MM.1S (cell line): Measurements from ENCODE around the gene PAM16.

ENCODE experiments used
- DNase-seq: peaks from one replicate; pipeline ENCODE4 v3.0.0-alpha.2; 2015
- H2AFZ ChIP-seq: fragments of 300-600 bp; sonication (generic); 2 replicates; pipeline ENCODE4 v1.6.0; 2016; ENCODE audit warnings: antibody characterized with exemption, low read length
- H3F3A ChIP-seq: fragments of 300-600 bp; sonication (generic); 2 replicates; pipeline ENCODE4 v1.6.1; 2016; ENCODE audit warnings: mild to moderate bottlenecking, antibody characterized with exemption, low read length, moderate library complexity, mixed read lengths; ENCODE audit not compliant: insufficient read depth
- H3K27ac ChIP-seq: fragments of 300-600 bp; sonication (generic); 2 replicates; pipeline ENCODE4 v1.5.1; 2016; ENCODE audit warnings: mild to moderate bottlenecking, low read length
- H3K27me3 ChIP-seq: fragments of 300-600 bp; sonication (generic); replicated peaks from 2 replicates; pipeline ENCODE4 v1.6.0; 2016; ENCODE audit warnings: low read length; ENCODE audit not compliant: insufficient read depth
- H3K36me3 ChIP-seq: fragments of 300-600 bp; sonication (generic); replicated peaks from 2 replicates; pipeline ENCODE4 v1.6.1; 2016; ENCODE audit warnings: mild to moderate bottlenecking, low read length, mixed read lengths; ENCODE audit not compliant: insufficient read depth
- H3K4me1 ChIP-seq: fragments of 300-600 bp; sonication (generic); 2 replicates; pipeline ENCODE4 v1.6.1; 2016; ENCODE audit warnings: low read length, mixed read lengths
- H3K4me2 ChIP-seq: fragments of 300-600 bp; sonication (generic); 2 replicates; pipeline ENCODE4 v1.6.0; 2016; ENCODE audit warnings: low read depth, low read length
- H3K4me3 ChIP-seq: fragments of 300-600 bp; sonication (generic); 2 replicates; pipeline ENCODE4 v1.5.1; 2016; ENCODE audit warnings: low read length, mixed read lengths
- H3K79me2 ChIP-seq: fragments of 300-600 bp; sonication (generic); 2 replicates; pipeline ENCODE4 v1.6.1; 2016; ENCODE audit warnings: mixed run types, low read length, mixed read lengths
- H3K9ac ChIP-seq: fragments of 300-600 bp; sonication (generic); 2 replicates; pipeline ENCODE4 v1.6.1; 2016; ENCODE audit warnings: low read length, mixed read lengths
- H3K9me2 ChIP-seq: fragments of 300-600 bp; sonication (generic); replicated peaks from 2 replicates; pipeline ENCODE4 v1.6.1; 2016; ENCODE audit warnings: mild to moderate bottlenecking, low read length, mixed read lengths; ENCODE audit not compliant: insufficient read depth
- H3K9me3 ChIP-seq: fragments of 300-600 bp; sonication (generic); replicated peaks from 2 replicates; pipeline ENCODE4 v1.6.1; 2016; ENCODE audit warnings: mild to moderate bottlenecking, low read length, mixed read lengths; ENCODE audit not compliant: insufficient read depth
- H4K20me1 ChIP-seq: fragments of 300-600 bp; sonication (generic); 2 replicates; pipeline ENCODE4 v1.6.1; 2016; ENCODE audit warnings: mild to moderate bottlenecking, low read length, moderate library complexity, mixed read lengths; ENCODE audit not compliant: insufficient read depth
- EZH2 ChIP-seq: fragments of 300-600 bp; sonication (generic); optimal IDR thresholded peaks from 2 replicates; pipeline ENCODE3; 2017; ENCODE audit warnings: low read depth, mild to moderate bottlenecking, antibody characterized with exemption, low read length, mixed read lengths
- EZH2phosphoT487 ChIP-seq: fragments of 300-600 bp; sonication (generic); IDR thresholded peaks from 2 replicates; pipeline ENCODE4 v1.6.1; 2018; ENCODE audit warnings: antibody characterized with exemption, low read length
- TF ChIP-seq, protein P1 (sequence below): fragments of 300-600 bp; sonication (generic); IDR thresholded peaks from 2 replicates; pipeline ENCODE4 v1.5.1; 2016; ENCODE audit warnings: antibody characterized with exemption, low read length, mixed read lengths

Gene PAM16

DNA sequence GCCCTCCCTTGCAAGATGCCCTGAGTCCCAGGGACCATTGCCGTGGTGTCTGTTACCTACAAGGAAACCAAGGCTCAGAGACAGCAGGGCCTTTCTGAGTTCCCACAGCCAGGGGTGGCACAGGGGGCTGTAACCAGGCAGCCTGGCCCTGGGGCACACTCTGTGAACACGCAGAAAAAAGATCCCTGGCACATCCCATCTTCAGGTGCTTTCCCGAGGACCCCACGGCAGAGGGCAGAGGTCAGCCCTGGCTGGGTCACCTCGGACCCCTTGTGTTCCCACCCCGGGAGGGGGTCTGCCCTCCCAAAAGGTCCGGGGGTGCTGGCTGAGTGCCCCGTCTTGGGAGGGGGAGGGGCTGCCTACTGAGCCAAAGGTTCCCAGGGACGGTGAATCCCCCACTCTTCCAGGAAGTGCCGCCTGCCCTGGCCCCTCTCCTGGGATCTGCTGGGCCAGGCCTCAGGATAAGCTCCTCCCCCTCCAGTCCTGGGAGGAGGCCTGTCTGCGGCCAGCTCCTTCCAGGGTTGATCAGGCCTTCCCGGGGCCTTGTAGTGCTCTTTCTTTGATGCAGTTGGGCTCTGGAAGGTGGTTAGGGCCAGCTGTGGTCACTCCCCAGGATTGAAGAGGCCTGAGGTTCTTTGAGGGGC is 27.2 kb downstream of the PAM16 start:
- no peak for DNase-seq
- no peak overlapping the region for H3K27ac ChIP-seq
- H3K9me2 ChIP-seq: no peaks in the 10 kb centered on the region
- H3K4me3 ChIP-seq: no peak overlapping the region
- H3K4me2 ChIP-seq: no peak overlapping the region
- H3K9me3 ChIP-seq: no peaks in the 10 kb centered on the region
- H3K4me1 ChIP-seq: 0 out of 2 replicates have a peak, but pooled peaks cover 8% of the 10 kb centered on the region
- H3K79me2 ChIP-seq: no peaks in the 10 kb centered on the region
- H3K9ac ChIP-seq: no peak overlapping the region
- H3F3A ChIP-seq: no peaks in the 10 kb centered on the region
- H3K36me3 ChIP-seq: no peaks in the 10 kb centered on the region
- TF ChIP-seq EZH2 (no peak), EZH2phosphoT487 (no peak)
- TF ChIP-seq, protein P1, sequence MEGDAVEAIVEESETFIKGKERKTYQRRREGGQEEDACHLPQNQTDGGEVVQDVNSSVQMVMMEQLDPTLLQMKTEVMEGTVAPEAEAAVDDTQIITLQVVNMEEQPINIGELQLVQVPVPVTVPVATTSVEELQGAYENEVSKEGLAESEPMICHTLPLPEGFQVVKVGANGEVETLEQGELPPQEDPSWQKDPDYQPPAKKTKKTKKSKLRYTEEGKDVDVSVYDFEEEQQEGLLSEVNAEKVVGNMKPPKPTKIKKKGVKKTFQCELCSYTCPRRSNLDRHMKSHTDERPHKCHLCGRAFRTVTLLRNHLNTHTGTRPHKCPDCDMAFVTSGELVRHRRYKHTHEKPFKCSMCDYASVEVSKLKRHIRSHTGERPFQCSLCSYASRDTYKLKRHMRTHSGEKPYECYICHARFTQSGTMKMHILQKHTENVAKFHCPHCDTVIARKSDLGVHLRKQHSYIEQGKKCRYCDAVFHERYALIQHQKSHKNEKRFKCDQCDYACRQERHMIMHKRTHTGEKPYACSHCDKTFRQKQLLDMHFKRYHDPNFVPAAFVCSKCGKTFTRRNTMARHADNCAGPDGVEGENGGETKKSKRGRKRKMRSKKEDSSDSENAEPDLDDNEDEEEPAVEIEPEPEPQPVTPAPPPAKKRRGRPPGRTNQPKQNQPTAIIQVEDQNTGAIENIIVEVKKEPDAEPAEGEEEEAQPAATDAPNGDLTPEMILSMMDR: no peak
- no peak overlapping the region for H2AFZ ChIP-seq
- peaks cover 42% of the 10 kb centered on the region for H3K27me3 ChIP-seq
- H4K20me1 ChIP-seq: no peaks in the 10 kb centered on the region

DNA sequence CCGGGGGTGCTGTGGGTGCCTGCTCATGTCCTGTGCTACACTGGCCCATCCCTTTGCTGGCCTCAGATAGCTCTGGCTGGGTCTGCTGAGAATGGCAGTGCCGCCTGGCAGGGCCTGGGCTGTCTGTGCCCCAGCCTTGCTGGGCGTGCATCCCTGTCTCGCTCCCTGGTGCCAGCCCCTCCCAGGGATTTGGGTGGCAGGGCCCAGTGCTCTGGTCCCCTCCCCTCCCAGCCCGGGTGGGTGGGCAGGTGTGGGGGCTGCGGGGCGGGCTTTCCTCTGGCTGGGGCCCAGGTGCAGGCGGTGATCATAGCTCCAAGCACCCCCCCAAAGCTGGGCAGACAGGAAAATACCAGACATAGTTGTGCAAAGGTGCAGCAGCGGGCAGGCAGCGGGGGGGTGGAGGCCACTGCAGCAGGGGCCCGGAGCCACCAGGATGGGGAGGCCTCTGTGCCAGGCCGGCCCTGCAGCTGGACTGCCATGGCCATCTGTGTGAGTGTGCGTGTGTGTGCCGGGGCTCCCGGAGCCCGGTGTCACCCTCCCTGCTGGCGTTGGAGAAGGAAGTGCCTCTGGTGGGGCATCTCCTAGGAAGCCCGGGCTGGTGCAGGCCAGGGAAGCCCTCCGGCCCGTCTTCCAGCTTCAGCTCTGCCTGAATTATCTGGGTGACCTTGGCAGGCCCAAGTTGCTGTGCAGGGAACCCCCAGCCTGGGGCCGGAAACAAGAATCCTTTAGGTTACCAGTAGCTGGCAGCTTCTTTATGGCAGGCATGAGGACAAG is 27.9 kb downstream of the PAM16 start:
- no peak for TF ChIP-seq EZH2
- TF ChIP-seq EZH2phosphoT487: no peak
- TF ChIP-seq, protein P1: no peak
- H4K20me1 ChIP-seq: no peaks in the 10 kb centered on the region
- H3K4me3 ChIP-seq: no peak overlapping the region
- 0 out of 2 replicates have a peak, but pooled peaks cover 8% of the 10 kb centered on the region for H3K4me1 ChIP-seq
- no peaks in the 10 kb centered on the region for H3K36me3 ChIP-seq
- no peaks in the 10 kb centered on the region for H3K9me2 ChIP-seq
- no peak overlapping the region for H3K9ac ChIP-seq
- H3K27me3 ChIP-seq: peaks cover 44% of the 10 kb centered on the region
- H3K4me2 ChIP-seq: no peak overlapping the region
- H2AFZ ChIP-seq: no peak overlapping the region
- no peaks in the 10 kb centered on the region for H3K79me2 ChIP-seq
- H3F3A ChIP-seq: no peaks in the 10 kb centered on the region
- H3K27ac ChIP-seq: no peak overlapping the region
- no peak for DNase-seq
- no peaks in the 10 kb centered on the region for H3K9me3 ChIP-seq

DNA sequence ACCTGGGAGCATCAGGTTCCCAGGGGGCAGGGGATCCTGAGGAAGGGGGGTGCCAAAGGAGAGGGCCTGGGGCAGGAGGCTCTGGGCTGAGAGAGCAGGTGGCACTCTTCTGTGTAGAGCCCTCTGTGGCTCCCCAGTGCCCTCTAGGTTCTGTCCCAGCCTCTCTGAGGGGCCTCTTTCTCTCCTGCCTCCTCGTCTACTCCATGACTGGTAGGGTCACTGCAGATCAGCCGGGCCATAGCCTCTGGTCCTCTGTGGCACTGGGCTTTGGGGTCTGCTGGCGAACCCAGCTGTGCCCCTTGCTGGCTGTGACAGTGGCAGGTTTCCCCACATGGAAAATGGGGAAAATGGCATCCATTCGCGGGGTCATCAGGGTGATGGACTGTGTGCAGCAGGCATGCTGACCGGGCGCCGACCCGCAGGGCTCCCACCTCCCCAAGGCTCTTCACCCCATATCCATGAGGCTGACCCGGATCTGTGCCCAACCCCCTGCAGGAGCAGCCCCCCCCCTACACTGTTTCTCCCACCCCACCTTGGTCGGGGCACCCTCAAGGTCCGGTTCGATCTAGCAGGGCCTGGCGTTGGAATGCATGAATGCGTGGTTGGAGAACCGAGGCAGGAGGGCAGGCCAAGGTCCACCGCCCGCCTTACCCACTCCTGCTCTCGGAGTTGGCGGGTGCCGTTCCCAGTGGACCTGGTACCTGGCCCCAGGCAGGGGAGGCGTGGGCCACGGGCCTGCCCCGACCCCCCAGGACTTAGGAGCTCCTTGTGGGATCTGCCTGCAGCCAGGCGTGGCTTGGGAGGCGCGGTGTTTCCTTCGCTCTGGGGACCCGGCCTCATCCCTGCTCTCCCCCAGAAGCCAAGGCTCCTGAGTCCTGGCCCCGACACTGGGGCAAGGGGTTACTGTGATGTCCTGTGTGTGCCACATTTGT is 28.7 kb downstream of the PAM16 start:
- Histone ChIP-seq H4K20me1 (no peaks in the 10 kb centered on the region), H3K36me3 (no peaks in the 10 kb centered on the region), H3K27ac (no peak overlapping the region), H3K4me3 (no peak overlapping the region), H3K27me3 (peaks cover 43% of the 10 kb centered on the region), H3K9me3 (no peaks in the 10 kb centered on the region), H3K9me2 (no peaks in the 10 kb centered on the region), H3K79me2 (no peaks in the 10 kb centered on the region), H3K9ac (no peak overlapping the region), H3K4me2 (no peak overlapping the region), H3K4me1 (0 out of 2 replicates have a peak, but pooled peaks cover 8% of the 10 kb centered on the region), H2AFZ (no peak overlapping the region), H3F3A (no peaks in the 10 kb centered on the region)
- DNase-seq: no peak
- TF ChIP-seq EZH2phosphoT487 (no peak), EZH2 (no peak)
- TF ChIP-seq, protein P1: no peak
